Measurements from ENCODE around the gene ZKSCAN7. TPM values are rescaled to one million over a fixed set of nuclear protein-coding genes. Genes with fewer than 3 reads are reported as not detected.

The ZKSCAN7 gene
- not detected in 5 replicates for total RNA-seq (2022; extraction: Qiagen RNA extraction)

DNA sequence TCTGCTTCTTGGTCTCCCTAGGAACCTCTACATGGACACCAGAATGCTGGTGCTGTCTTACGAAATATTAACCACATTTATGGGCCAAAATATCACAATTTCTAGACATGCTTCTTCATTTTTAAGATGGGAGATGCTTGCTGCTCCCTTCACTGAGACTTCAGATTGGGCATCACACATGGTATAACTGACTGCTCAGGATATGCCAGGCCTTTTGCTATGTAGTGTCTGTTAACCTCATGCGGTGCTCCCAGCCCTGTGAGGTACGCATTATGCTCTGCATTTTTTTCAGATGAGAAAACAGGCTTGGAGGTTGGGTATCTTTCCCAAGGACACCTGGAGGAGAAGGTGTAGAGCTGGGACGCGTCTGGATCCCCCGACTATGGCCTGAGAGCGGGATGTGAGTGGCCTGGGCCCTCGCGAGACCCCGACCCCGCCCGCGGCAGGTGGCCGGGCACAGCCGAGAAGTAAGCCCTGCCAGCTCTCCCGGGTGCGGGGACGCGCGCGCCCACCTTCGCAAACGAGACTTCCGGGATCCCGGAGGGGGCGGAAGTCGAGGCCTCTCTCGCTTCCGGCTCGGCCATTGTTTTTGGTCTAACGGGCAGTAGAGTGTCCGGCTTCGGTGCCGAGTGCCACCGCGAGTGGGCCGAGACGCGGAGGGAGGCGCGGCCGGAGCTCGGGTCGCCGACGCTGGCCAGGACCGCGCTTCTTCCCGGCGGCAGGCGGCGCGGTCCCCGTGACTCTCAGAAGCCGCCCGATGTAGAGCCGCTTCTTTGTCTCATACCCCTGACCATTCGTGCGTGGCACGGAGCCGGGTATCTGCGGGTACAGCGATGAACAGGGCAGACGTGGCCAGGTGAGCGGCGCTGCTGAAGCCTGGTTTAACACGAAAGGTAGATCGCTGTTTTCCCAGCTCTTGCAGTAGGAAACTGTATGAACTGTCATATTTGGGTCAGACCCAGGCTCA is at the start of gene ZKSCAN7:
Gene ZKSCAN7, plus strand, starts transcription at position 568 of the 967 bp plus-strand sequence. CDS start 1,855 bp downstream, outside the sequence.

GRCh38 chr3:44584646-44585501 is 29.9 kb downstream of the ZKSCAN7 start, which contains the start of gene ZNF660:
Gene ZNF660, plus strand, starts transcription at chr3:44584964. Its CDS starts 9,230 bp downstream, at chr3:44594194.

Other genes with a start within 250 kb of the ZKSCAN7 start
- 7.0 to 8.3 TPM (median 7.5 TPM) in 5 replicates for gene TCAIM, start 216.4 kb upstream of the ZKSCAN7 start, total RNA-seq (2022; extraction: Qiagen RNA extraction)
- 1.9 to 2.7 TPM (median 2.2 TPM) in 5 replicates for gene ZNF445, start 77.5 kb upstream of the ZKSCAN7 start, total RNA-seq (2022; extraction: Qiagen RNA extraction)
- not detected in 5 replicates for gene ZNF660, start 29.8 kb downstream of the ZKSCAN7 start, total RNA-seq (2022; extraction: Qiagen RNA extraction)
- gene ZNF197, start 69.8 kb downstream of the ZKSCAN7 start, total RNA-seq (2022; extraction: Qiagen RNA extraction), result 1.3 to 2.4 TPM (median 1.7 TPM) in 5 replicates
- gene ZNF35, start 93.5 kb downstream of the ZKSCAN7 start, total RNA-seq (2022; extraction: Qiagen RNA extraction), result 5.1 to 6.7 TPM (median 5.2 TPM) in 5 replicates
- gene ZNF502, start 157.5 kb downstream of the ZKSCAN7 start, total RNA-seq (2022; extraction: Qiagen RNA extraction), result 1.2 to 2.2 TPM (median 1.5 TPM) in 5 replicates
- gene ZNF501, start 174.4 kb downstream of the ZKSCAN7 start, total RNA-seq (2022; extraction: Qiagen RNA extraction), result not detected in 5 replicates
- gene KIAA1143, start 206.4 kb downstream of the ZKSCAN7 start, total RNA-seq (2022; extraction: Qiagen RNA extraction), result 12.4 to 17.2 TPM (median 14.7 TPM) in 5 replicates
- 7.4 to 12.6 TPM (median 7.8 TPM) in 5 replicates for gene KIF15, start 206.6 kb downstream of the ZKSCAN7 start, total RNA-seq (2022; extraction: Qiagen RNA extraction)